Smooth muscle cell of trachea (primary cell): ENCODE results near the gene RUNX2. TPM values are rescaled to one million over a fixed set of nuclear protein-coding genes. Genes with fewer than 3 reads are reported as not detected.

Source experiments
- total RNA-seq: library from RNA; depleted of rRNA; stranded (reverse); fragments of >200 nt; gene quantifications from 2 replicates; pipeline ENCODE4 v1.2.1, GENCODE V29; 2014

The RUNX2 gene
- 2.2 and 4.5 TPM in 2 replicates for total RNA-seq

GRCh38 chr6:45327956-45328522, at the start of gene RUNX2:
TSS of gene RUNX2 (plus strand) at chr6:45328330. CDS start at chr6:45328727, 397 bp downstream.

GRCh38 chr6:45377554-45378333, 49.6 kb downstream of the RUNX2 start, which contains the start of gene SUPT3H:
TSS of gene SUPT3H (minus strand) at chr6:45377934.

Other genes starting within 250 kb of the RUNX2 start
- gene SUPT3H, start 49.6 kb downstream of the RUNX2 start, total RNA-seq, result 13.1 and 15.1 TPM in 2 replicates